K562 (cell line): Measurements from ENCODE around the gene RYR1. TPM values are rescaled to one million over a fixed set of nuclear protein-coding genes. Genes with fewer than 3 reads are reported as not detected.
A peak's percentile ranks its signal among the peaks of the same experiment; 100 is the strongest.

ENCODE experiments used
- COPS2 ChIP-seq: fragments of 450-650 bp; conservative IDR thresholded peaks from 2 replicates; pipeline ENCODE4 v1.6.1; 2016; ENCODE audit warnings: mild to moderate bottlenecking, moderate library complexity
- DDX20 ChIP-seq: fragments of 450-650 bp; IDR thresholded peaks from 2 replicates; pipeline ENCODE4 v1.6.1; 2016; ENCODE audit warnings: missing genetic modification characterization, low read depth, mild to moderate bottlenecking, missing compliant biosample characterization, moderate library complexity
- FOXJ2 ChIP-seq: fragments of 200-800 bp; sonication (Bioruptor generic); IDR thresholded peaks from 2 replicates; pipeline ENCODE4 v1.6.1; 2016; ENCODE audit warnings: missing genetic modification characterization, missing compliant biosample characterization
- GATAD2B ChIP-seq: fragments of 450-650 bp; IDR thresholded peaks from 2 replicates; pipeline ENCODE4 v1.6.1; 2017; ENCODE audit warnings: mild to moderate bottlenecking, borderline replicate concordance
- GTF2A2 ChIP-seq: IDR thresholded peaks from 2 replicates; pipeline ENCODE4 v1.6.1; 2016; ENCODE audit warnings: mild to moderate bottlenecking, missing genetic modification characterization, missing compliant biosample characterization
- HMG20A ChIP-seq: fragments of 450-650 bp; formaldehyde crosslinking; conservative IDR thresholded peaks from 2 replicates; pipeline ENCODE4 v1.4.0; 2020; ENCODE audit warnings: mild to moderate bottlenecking, mixed read lengths
- KHSRP ChIP-seq: fragments of 450-650 bp; IDR thresholded peaks from 2 replicates; pipeline ENCODE4 v1.6.1; 2017
- NFE2 ChIP-seq: IDR thresholded peaks from 2 replicates; pipeline ENCODE4 v1.6.1; 2014; ENCODE audit warnings: antibody characterized with exemption, low read depth
- PTRF ChIP-seq: fragments of 450-650 bp; IDR thresholded peaks from 2 replicates; pipeline ENCODE4 v1.6.1; 2016; ENCODE audit warnings: mild to moderate bottlenecking, missing genetic modification characterization, missing compliant biosample characterization
- SPI1 ChIP-seq: IDR thresholded peaks from 2 replicates; pipeline ENCODE4 v1.6.1; 2011; ENCODE audit warnings: low read depth, low read length, control low read depth, borderline replicate concordance
- ZNF146 ChIP-seq: IDR thresholded peaks from one replicate; pipeline ENCODE4 v1.6.1; 2018; ENCODE audit warnings: missing compliant biosample characterization; ENCODE audit not compliant: unreplicated experiment
- ZNF3 ChIP-seq: fragments of 250-450 bp; sonication (Bioruptor Pico); IDR thresholded peaks from 2 replicates; pipeline ENCODE4 v1.5.0; 2021; ENCODE audit warnings: mild to moderate bottlenecking, moderate library complexity
- polyA plus RNA-seq, 8 experiments: library from polyadenylated mRNA; depleted of rRNA in 4 of 8; stranded (reverse) in 5 of 8; unstranded in 3 of 8; fragments of >200 nt; fragmentation: Nextera tagmentation in 2 of 8; fragmentation: Illumina TruSeq in 1 of 8; extraction: Ambion mirVana in 2 of 8; extraction: Trizol in 1 of 8; gene quantifications; 2 replicates each; pipeline versions ENCODE4 v1.2.1 to v1.2.3, GENCODE V29; 2011 to 2014; ENCODE audit warnings: inconsistent platforms in 1 of 8, missing spikeins in 1 of 8
- total RNA-seq, 7 experiments: library from RNA; depleted of rRNA in 6 of 7; stranded (reverse); fragments of >200 nt in 6 of 7; fragmentation: Illumina TruSeq in 2 of 7; extraction: Trizol in 2 of 7; gene quantifications; 2 replicates each; pipeline versions ENCODE4 v1.2.1 to v1.2.3, GENCODE V29; 2011 to 2021; ENCODE audit warnings: low replicate concordance in 1 of 7
- TF ChIP-seq, protein P1 (sequence below): fragments of 450-650 bp; IDR thresholded peaks from 2 replicates; pipeline ENCODE4 v1.6.1; 2017; ENCODE audit warnings: antibody characterized with exemption
- TF ChIP-seq, protein P2 (sequence below): fragments of 450-650 bp; IDR thresholded peaks from 2 replicates; pipeline ENCODE4 v1.6.1; 2016
- TF ChIP-seq, protein P3 (sequence below): fragments of 250-450 bp; sonication (Bioruptor Pico); IDR thresholded peaks from 2 replicates; pipeline ENCODE4 v1.8.0; 2022; ENCODE audit warnings: inconsistent platforms, mild to moderate bottlenecking, moderate library complexity, borderline replicate concordance
- TF ChIP-seq, protein P4 (sequence below), 2 experiments: fragments of 150-350 bp in 1 of 2; IDR thresholded peaks; 2 replicates each; pipeline ENCODE4 v1.6.1; 2012 to 2016; ENCODE audit warnings: low read depth in 2 of 2, low read length in 2 of 2, mild to moderate bottlenecking in 1 of 2, moderate library complexity in 1 of 2
- TF ChIP-seq, protein P5 (sequence below): conservative IDR thresholded peaks from 2 replicates; pipeline ENCODE4 v1.6.1; 2011; ENCODE audit warnings: low read depth, mild to moderate bottlenecking, low read length; ENCODE audit not compliant: control insufficient read depth

RYR1 gene
- total and polyA plus RNA-seq, 9 of the 15 experiments (the other 6 are each of a cell fraction or from before 2014, with no cell fraction given): 0.11 to 7.4 (median 3.7) TPM

DNA sequence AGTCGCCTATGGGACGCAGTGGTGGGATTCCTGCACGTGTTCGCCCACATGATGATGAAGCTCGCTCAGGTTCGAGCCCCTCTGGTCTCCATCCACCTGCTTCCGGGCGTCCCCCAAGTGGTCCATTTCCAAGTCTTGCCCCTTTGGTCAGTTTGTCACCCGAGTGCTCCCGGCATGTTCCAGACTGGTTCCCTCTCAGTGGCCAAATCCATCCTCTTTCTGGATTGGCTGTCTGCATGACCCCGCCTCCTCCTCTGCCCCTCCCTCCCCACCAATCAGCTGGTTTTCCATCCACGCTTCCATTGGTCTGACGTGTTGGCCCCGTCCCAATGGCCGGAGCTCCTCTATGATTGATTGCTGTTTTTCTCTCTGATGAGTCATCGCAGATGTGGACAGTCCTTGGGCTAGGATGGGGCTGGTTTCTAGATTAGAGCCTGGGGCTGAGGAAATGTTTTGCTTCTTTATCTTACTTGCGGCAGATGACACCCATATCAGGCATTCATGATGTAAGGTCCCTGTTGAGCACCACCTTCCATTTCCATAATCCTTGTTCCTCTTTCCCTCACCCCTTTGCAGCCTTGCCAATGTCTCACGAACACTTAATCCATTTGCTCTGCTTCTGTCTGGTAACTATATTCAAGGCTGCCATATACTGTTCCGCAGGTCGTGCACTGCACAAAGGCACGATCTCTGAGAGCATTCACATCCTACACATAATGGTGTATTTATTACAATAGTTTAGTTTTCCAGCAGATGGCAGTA is 110.5 kb downstream of the RYR1 start (continued):
- TF ChIP-seq, protein P1, sequence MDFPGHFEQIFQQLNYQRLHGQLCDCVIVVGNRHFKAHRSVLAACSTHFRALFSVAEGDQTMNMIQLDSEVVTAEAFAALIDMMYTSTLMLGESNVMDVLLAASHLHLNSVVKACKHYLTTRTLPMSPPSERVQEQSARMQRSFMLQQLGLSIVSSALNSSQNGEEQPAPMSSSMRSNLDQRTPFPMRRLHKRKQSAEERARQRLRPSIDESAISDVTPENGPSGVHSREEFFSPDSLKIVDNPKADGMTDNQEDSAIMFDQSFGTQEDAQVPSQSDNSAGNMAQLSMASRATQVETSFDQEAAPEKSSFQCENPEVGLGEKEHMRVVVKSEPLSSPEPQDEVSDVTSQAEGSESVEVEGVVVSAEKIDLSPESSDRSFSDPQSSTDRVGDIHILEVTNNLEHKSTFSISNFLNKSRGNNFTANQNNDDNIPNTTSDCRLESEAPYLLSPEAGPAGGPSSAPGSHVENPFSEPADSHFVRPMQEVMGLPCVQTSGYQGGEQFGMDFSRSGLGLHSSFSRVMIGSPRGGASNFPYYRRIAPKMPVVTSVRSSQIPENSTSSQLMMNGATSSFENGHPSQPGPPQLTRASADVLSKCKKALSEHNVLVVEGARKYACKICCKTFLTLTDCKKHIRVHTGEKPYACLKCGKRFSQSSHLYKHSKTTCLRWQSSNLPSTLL: no peak
- TF ChIP-seq DDX20: no peak
- TF ChIP-seq NFE2: peak; percentile 98
- TF ChIP-seq ZNF146 (CRISPR knock-in tag): no peak
- TF ChIP-seq, protein P2, sequence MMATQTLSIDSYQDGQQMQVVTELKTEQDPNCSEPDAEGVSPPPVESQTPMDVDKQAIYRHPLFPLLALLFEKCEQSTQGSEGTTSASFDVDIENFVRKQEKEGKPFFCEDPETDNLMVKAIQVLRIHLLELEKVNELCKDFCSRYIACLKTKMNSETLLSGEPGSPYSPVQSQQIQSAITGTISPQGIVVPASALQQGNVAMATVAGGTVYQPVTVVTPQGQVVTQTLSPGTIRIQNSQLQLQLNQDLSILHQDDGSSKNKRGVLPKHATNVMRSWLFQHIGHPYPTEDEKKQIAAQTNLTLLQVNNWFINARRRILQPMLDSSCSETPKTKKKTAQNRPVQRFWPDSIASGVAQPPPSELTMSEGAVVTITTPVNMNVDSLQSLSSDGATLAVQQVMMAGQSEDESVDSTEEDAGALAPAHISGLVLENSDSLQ: peak; percentile 99
- TF ChIP-seq COPS2: no peak
- TF ChIP-seq, protein P3, sequence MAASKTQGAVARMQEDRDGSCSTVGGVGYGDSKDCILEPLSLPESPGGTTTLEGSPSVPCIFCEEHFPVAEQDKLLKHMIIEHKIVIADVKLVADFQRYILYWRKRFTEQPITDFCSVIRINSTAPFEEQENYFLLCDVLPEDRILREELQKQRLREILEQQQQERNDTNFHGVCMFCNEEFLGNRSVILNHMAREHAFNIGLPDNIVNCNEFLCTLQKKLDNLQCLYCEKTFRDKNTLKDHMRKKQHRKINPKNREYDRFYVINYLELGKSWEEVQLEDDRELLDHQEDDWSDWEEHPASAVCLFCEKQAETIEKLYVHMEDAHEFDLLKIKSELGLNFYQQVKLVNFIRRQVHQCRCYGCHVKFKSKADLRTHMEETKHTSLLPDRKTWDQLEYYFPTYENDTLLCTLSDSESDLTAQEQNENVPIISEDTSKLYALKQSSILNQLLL: no peak
- TF ChIP-seq KHSRP: 0 out of 2 replicates have a peak, but pooled peaks have one; percentile 64
- TF ChIP-seq PTRF (tag): no peak
- TF ChIP-seq GATAD2B: no peak
- TF ChIP-seq, protein P4, sequence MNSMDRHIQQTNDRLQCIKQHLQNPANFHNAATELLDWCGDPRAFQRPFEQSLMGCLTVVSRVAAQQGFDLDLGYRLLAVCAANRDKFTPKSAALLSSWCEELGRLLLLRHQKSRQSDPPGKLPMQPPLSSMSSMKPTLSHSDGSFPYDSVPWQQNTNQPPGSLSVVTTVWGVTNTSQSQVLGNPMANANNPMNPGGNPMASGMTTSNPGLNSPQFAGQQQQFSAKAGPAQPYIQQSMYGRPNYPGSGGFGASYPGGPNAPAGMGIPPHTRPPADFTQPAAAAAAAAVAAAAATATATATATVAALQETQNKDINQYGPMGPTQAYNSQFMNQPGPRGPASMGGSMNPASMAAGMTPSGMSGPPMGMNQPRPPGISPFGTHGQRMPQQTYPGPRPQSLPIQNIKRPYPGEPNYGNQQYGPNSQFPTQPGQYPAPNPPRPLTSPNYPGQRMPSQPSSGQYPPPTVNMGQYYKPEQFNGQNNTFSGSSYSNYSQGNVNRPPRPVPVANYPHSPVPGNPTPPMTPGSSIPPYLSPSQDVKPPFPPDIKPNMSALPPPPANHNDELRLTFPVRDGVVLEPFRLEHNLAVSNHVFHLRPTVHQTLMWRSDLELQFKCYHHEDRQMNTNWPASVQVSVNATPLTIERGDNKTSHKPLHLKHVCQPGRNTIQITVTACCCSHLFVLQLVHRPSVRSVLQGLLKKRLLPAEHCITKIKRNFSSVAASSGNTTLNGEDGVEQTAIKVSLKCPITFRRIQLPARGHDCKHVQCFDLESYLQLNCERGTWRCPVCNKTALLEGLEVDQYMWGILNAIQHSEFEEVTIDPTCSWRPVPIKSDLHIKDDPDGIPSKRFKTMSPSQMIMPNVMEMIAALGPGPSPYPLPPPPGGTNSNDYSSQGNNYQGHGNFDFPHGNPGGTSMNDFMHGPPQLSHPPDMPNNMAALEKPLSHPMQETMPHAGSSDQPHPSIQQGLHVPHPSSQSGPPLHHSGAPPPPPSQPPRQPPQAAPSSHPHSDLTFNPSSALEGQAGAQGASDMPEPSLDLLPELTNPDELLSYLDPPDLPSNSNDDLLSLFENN (IDR thresholded peaks at IDR 0.05; ENCODE audit: low read depth in 2 of 2, low read length in 2 of 2): peak in 1 of 2 experiments; percentile 71; a peak in 2 of 4 replicates
- no peak for TF ChIP-seq ZNF3
- TF ChIP-seq SPI1: peak; percentile 79
- no peak for TF ChIP-seq GTF2A2 (tag)
- TF ChIP-seq, protein P5, sequence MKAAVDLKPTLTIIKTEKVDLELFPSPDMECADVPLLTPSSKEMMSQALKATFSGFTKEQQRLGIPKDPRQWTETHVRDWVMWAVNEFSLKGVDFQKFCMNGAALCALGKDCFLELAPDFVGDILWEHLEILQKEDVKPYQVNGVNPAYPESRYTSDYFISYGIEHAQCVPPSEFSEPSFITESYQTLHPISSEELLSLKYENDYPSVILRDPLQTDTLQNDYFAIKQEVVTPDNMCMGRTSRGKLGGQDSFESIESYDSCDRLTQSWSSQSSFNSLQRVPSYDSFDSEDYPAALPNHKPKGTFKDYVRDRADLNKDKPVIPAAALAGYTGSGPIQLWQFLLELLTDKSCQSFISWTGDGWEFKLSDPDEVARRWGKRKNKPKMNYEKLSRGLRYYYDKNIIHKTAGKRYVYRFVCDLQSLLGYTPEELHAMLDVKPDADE: peak; percentile 67; the same call in 1 of the 2 replicates
- peak; percentile 78 for TF ChIP-seq FOXJ2 (tag)
- no peak for TF ChIP-seq HMG20A (CRISPR knock-in tag)
